ENCODE results near the gene CDKL1.
"Not testable (repeated sequence)": the region's sequence is repeated elsewhere in the genome, so short reads cannot be mapped to it uniquely, and the experiment has no call there.

CDKL1 gene

DNA sequence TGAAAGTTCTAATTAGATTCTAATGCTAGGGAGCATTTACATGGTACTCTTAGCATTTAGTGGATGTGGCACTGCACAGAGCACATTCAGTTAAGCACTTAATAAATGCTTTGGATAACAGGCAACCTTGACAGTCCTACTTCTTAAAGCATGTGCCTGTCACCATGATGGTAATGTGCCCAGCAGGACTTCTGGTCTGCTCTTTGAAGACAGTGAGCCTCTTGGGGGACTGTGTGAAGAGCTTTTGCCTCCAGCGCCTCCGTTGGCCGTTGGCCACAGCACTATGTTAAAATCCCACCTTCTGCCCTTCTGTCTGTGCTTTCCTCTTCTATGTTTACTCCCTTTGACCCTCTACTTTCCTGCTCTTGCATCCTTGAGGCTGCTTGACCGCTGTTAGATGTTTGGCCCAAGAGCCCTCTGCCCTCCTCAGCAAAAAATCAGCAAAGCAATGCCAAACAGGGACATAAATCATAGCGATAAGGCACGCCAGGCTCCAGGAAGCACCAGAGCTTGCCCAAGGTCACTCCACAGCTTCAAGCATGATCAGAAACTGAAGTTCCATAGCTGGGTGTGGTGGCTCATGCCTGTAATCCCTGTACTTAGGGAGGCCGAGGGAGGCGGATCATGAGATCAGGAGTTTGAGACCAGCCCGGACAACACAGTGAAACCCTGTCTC is 8.3 kb downstream of the CDKL1 start:
- peak; percentile 80 for DNase-seq (ENCODE audit: low read depth, low spot score)

DNA sequence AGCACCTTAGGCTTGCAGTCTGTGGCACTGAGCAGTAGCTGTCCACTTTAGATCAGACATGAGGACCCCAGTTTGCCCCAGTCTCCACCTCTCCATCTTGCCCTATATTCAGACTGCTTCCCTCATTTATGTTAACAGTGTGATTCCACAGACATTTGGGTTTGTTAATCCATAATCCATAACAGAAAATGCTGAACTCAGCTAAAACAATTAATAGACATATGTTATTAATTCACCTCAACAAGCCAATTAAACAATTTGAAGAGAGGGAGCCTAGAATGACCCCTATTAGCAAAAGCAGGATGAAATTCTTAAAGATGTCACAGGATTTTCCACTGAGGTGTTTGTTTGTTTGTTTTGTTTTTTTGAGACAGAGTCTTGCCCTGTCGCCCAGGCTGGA is 9.1 kb downstream of the CDKL1 start:
- DNase-seq (ENCODE audit: low read depth, low spot score) = no peak

DNA sequence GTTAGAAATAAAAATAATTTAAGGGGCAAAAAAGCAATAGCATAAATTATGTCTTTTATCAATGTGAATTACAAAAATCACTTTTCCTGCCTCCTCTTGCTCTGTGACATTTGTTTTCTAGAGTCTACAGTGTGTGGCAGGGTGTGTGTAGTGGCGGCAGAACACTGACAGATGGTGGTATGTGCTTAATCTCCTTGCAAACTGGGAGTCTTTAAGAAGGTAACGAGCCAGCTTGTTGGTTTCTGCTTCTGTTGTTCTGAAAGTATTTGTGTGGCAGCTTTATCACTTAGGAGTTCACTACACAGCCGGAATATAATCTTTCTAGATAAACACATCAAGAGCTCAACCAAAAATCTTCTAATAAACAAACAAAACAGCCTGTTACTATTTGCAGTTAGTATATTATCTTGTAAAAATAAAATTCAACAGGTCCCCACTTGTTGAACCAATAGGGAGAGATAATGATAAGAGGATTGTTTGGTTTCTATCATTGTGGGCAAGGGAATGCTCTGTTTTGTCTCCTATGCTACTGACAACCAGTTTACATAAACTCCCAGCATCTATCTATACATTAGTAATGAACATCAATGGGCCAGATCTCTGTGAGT is 13.0 kb downstream of the CDKL1 start:
- peak; percentile 18 for DNase-seq (ENCODE audit: low read depth, low spot score)

DNA sequence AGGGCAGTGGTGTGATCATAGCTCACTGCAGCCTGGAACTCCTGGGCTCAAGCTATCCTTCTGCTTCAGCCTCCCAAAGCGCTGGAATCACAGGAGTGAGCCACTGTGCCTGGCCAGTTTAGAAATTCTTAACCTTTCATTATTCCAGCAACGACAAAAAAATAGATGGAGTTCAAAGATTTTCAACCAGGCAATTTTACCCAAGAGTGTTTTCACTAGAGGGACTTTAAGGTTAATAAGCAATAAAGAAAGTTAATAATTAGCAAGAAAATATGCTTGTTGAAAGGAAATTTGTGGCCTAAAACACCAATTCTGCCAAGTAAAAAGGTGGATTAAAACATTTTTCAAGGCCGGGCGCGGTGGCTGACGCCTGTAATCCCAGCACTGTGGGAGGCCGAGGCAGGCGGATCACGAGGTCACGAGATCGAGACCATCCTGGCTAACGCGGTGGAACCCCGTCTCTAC is 14.8 kb downstream of the CDKL1 start:
- DNase-seq (ENCODE audit: low read depth, low spot score) = no peak

DNA sequence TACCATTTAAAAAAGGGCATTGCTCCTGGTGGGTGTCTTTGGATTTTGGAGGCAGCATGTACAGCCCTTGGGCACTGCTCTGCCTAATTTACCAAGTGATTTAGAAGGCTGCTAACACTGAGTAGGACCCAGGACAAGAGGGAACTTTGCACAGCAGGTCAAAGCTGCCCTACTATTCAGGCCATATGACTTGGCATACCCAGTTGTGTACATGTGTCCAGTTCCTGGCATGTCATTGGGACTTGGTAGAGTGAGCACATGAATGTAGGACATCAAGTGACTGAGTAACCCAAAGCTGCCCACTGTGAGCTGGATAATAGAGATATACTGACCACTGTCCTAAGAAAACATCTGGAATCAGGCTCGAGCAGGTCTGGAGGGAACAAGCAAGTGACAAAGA is 15.7 kb downstream of the CDKL1 start:
- DNase-seq (ENCODE audit: low read depth, low spot score) = no peak

DNA sequence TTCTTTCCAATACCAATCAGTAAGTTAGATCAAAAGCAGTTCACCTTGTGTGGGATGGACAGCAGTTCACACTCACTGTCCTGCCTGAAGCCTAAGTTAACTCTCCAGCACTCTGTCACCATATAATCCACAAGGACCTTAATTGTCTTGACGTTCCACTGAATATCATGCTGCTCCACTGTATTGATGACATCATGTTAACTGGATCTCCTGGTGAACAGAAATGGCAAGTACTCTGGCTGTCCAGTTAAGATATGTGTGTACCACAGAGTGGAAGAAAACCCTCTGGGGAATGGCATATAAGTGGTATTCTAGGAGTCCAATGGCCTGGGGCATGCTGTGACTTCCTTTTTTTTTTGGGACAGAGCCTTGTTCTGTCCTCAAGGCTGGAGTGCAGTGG is 16.2 kb downstream of the CDKL1 start:
- no peak for DNase-seq (ENCODE audit: low read depth, low spot score)

DNA sequence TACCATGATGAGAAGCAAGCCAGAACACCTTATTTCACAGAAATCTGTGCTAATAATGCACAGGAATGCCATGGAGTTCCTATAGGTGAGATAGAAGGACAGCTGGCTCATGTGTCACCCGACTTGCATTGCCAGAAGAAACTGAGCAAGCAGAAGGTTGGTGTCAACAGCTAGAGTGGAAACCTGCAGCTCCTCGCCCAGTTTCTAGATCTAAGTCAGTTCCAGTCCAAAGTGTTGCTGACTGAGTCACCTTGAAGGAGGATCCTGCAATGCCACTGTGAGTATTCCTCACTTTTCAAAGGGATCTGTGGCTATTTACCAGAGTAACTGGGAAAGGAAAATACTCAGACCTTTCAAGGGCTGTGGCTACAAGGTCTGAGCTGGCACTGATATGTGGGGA is 17.1 kb downstream of the CDKL1 start:
- no peak for DNase-seq (ENCODE audit: low read depth, low spot score)

DNA sequence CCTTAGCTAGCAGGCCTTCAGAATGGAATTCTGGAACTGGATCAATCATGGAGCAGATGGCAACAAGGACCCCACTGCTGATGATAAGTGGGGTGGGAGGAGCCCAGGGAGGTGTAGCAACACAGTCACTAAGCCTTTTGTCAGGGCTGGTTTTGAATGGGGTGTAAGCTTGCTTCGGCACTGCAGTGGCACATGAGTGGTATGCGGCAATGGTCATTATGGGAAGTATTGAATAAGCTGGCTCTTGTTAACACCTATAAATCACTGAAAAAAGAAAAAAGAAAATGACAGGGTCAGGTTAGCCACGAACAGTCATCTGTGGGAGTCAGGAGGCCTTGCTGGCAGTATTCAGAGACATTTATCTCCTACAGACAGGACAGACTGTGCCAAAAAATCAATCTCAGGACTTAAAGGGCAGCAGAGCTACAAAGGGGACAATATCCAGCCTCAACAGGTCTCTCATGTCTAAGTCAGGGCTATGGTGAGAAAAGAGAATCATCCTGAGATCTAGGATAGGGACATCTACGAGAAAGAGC is 19.1 kb downstream of the CDKL1 start:
- DNase-seq (ENCODE audit: low read depth, low spot score) = no peak

DNA sequence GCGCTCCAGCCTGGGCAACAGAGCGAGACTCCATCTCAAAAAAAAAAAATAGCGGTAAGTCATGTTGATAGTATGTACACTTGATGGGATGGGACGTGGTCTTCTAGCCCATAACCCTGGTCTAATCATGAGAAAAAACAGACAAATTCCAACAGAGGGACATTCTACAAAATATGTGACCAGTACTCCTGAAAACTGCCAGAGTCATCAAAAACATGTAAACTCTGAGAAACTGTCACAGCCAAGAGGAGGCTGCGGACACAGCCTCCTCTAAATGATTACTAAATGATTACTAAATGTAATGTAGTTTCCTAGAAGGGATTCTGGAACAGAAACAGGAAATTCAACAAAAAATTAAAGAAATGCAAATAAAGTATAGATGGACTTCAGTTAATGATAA is 20.9 kb downstream of the CDKL1 start:
- DNase-seq (ENCODE audit: low read depth, low spot score) = no peak

DNA sequence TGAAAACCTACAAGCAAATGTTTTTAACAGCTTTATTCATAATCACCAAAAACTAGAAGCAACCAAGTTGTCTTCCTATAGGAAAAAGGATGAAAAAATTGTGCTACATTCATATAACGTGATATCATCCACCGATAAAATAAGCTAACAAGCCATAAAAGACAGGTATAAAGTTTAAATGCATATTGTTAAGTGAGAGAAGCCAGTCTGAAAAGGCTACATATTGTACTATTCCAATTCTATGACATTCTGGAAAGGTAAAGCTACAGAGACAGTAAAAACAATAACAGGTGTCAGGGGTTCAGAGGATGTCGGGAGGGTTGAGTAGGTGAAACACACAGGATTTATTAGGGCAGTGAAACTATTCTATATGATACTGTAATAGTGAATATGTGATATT is 22.7 kb downstream of the CDKL1 start:
- DNase-seq (ENCODE audit: low read depth, low spot score) = no peak

DNA sequence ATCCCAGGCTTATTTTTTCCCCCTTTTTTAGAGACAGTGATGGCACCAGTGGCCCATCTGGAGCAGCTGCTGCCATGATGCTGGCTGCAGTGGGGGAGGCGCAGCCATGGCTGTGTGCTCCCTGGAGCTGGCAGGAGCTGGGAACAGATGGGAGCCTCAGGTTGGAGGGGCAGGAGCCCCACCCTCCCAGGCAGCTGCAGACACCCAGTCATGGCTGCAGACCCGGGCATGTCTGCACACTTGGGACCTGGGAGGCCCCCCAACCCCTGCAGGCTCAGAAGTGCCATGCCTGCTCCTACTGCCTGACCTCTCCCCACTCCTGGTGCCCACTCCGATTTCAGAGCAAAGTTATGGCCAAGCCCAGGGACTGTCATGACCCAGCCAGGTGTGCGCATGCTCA is 25.1 kb downstream of the CDKL1 start:
- DNase-seq (ENCODE audit: low read depth, low spot score) = no peak

DNA sequence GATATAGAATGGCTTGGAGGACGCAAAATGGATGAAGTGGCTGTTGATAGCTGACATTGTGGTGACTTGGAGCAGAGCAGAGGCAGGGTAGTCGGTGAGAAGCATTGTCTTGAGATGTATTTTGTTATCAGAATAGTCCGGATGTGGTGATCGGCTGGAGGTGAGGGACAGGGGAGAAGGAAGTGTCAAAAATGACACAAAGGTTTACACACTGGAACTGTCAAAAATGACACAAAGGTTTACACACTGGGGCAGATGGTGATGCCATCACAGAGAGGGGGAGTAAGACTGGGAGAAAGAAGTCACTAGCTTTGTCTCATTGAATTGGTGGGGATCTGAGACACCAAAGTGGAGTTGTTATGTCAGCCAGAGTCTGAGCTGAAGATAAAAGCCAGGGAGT is 30.1 kb downstream of the CDKL1 start:
- no peak for DNase-seq (ENCODE audit: low read depth, low spot score)

DNA sequence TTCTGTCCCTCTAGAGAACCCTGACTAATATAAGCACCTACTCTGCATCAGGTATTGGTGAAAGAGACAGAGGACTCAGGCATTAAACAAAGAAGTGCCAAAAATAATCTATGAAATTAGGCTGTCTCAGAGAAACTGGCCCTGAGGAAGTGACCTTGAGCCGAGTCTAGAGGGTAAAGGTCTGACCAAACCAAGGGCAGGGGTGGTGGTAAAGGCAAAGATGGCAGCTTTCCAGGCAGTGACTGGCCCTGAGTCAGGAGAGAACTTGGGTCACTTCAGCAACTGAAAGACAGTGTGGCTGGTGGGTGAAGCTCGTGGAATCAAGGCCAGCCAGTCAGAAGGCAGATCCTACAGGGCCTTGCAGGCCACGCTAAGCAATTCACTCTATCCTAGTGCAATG is 30.6 kb downstream of the CDKL1 start:
- no peak for DNase-seq (ENCODE audit: low read depth, low spot score)

DNA sequence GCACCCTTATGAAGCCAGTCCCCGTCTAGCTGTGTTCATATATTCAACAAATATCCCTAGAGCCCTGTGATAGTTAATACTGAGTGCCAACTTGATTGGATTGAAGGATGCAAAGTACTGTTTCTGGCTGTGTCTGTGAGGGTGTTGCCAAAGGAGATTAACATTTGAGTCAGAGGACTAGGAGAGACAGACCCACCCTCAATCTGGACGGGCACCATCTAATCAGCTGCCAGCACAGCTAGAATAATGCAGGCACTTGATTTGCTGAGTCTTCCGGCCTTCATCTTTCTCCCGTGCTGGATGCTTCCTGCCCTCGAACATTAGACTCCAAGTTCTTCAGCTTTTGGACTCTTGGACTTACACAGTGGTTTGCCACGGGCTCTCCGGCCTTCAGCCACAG is 31.1 kb downstream of the CDKL1 start:
- DNase-seq (ENCODE audit: low read depth, low spot score) = not testable (repeated sequence)

DNA sequence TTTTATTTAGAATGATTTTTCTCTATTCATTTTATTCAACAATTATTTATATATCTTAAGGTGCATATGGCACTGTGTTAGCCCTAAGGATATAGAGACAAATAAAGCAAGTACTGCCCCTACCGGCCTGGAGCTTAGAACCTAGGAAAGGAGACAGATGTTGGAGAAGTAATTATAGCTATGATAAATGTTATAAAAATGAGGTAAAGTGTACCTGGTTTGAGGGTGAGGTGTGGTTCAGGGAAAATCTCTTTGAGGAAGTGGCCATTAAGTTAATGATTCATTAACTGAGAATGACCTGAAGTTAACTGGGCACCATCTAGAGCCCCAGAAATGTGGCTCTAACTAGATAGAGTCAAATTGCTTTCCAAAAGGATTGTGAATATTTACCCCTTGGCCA is 31.9 kb downstream of the CDKL1 start:
- DNase-seq (ENCODE audit: low read depth, low spot score) = no peak

DNA sequence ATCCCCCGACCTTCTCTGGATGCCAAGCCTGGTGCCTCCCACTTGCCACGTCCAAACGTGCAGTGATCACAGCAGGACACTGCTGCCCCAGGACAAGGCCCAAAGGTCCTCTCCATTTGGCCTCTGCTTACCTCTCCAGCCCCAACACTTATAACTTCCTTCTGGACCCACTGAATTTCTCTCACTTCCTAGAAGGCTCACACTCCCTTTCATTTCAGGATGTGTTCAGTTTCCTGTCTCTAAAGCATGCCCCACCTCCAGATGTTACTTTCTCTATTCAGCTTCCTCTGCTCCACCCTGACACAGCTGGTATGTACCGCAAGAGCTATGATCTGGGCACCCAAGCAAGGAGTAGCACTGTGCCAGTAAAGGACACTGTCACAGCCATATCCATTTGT is 33.0 kb downstream of the CDKL1 start:
- DNase-seq (ENCODE audit: low read depth, low spot score) = no peak

DNA sequence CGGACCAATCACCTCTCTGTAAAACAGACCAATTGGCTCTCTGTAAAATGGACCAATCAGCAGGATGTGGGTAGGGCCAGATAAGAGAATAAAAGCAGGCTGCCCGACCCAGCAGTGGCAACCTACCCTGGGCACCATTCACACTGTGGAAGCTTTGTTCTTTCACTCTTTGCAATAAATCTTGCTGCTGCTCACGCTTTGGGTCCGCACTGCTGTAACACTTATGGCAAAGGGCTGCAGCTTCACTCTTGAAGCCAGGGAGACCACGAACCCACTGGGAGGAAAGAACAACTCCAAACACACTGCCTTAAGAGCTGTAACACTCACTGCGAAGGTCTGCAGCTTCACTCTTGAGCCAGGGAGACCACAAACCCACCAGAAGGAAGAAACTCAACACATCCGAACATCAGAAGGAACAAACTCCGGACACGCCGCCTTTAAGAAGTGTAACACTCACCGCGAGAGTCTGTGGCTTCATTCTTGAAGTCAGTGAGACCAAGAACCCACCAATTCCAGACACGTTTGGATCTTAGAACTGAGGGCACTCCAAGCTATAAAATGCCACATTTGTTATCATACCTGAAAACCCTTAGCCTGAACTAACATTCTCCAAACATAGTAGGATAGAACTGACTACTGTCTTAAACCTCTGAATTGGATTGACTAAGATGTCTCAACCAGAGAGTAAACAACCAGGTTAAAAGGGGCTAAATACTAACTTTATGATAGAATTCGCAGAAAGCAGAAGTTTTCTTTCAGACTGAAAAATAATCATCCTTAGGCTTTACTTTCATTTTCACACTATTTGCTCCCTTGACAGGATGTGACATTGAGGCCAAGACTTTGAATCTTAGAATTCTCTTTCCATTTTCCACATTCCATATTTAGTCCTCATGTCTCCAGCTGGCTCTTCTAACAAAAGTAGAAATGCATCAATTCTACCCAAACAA is 33.6 kb downstream of the CDKL1 start:
- DNase-seq (ENCODE audit: low read depth, low spot score) = no peak

DNA sequence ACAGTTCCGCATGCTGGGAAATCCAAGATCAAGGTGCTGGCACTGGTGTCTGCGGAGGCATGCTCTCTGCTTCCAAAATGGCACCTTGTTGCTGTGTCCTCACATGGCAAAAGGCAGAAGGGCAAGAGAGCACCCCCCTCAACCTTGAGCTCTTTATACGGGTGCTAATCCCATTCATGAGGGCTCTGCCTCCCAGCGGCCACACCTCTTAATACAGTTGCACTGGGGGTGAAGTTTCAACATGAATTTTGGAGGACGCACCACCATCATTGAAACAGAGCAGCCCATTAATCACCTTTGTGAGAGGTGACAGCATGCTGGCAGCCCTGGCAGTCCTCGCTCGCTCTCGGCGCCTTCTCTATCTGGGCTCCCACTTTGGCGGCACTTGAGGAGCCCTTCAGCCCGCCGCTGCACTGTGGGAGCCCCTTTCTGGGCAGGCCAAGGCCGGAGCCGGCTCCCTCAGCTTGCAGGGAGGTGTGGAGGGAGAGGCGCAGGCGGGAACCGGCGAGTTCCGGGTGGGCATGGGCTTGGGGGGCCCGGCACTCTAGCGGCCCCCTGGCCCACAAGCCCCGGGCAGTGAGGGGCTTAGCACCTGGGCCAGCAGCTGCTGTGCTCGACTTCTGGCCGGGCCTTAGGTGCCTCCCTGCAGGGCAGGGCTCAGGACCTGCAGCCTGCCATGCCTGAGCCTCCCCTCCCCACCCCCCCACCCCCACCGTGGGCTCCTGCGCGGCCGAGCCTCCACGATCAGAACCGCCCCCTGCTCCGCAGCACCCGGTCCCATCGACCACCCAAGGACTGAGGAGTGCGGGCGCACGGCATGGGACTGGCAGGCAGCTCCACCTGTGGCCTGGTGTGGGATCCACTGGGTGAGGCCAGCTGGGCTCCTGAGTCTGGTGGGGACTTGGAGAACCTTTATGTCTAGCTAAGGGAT is 34.9 kb downstream of the CDKL1 start:
- not testable (repeated sequence) for DNase-seq (ENCODE audit: low read depth, low spot score)

DNA sequence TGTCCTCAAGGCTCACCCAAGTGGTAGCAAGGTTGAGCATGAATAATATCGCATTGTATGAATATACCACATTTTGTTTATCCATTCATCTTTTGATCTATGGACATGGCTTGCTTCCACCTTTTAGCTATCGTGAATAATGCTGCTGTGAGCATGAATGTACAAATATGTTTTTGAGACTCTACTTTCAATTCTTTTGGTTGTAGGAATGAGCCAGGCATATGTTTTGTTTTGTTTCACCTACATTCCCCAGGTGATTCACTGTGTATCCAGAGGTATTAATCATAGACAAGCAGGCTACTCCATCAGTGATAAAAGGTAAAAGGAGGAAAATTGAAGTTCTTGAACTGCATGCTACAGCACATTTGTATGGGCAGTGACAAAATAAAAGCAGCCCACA is 35.8 kb downstream of the CDKL1 start:
- no peak for DNase-seq (ENCODE audit: low read depth, low spot score)

DNA sequence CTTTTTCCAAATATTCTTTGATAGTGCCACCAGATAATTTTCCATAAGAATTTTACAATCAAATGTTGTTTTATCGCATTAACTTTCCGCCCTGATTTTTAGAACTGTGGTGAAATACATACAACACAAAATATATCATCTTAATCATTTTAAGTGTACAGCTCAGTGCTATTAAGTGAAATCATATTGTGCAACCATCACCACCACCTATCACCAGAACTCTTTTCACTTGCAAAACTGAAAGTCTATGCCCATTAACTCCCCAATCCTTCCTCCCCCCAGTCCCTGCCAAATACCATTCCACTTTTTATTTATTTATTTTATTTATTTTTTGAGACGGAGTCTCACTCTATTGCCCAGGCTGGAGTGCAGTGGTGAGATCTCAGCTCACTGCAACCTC is 36.6 kb downstream of the CDKL1 start:
- DNase-seq (ENCODE audit: low read depth, low spot score) = no peak

DNA sequence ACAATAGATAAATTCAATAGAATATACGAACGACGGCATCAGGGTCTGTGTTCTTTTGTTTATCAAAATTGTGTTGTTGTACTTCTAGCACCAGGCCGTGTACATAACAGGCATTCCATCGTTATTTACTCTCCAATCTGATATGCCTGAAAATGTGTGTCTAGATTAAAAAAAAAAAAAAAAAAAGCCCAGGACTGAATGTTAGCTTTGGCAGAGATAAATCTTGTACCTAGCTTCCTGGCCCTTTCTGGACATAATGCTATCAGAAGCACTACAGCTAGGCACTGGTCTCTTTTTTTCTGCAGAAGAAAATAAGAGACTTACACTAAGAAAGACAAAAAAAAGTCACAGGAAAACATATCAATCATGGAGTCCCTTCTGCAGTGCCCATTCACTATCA is 37.0 kb downstream of the CDKL1 start:
- DNase-seq (ENCODE audit: low read depth, low spot score) = no peak
